ENCODE measurements around the gene ELL3. TPM values are rescaled to one million over a fixed set of nuclear protein-coding genes. Genes with fewer than 3 reads are reported as not detected.
"Not testable (repeated sequence)": the region's sequence is repeated elsewhere in the genome, so short reads cannot be mapped to it uniquely, and the experiment has no call there.

Gene ELL3
- total RNA-seq, 1 experiment from 2014 or later, result 2.0 TPM

DNA sequence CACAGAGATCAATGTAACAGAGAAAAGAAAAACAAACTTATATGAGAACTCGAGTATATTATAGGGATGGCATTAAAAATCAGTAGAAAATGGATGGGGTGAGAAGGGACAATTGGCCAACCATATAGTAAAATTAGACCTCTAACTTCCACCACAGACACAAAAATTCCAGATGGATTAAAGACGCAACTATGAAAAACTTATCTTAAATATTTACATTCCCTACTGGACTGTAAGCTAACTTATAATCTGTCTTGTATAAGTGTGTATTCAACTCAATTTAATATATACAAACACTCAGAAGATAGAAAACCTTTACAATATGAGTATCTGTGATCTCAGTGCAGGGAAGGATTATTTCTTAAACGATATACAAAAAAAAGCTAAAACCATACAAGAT lies 44.7 kb upstream of the ELL3 start:
- CTCF ChIA-PET, result no interaction called here
- Mint-ChIP-seq H3K36me3 (ENCODE audit: insufficient read depth, unreplicated experiment) (peaks cover 17% of the 10 kb centered on the region), H3K4me3 (ENCODE audit: low read depth, unreplicated experiment) (no peak overlapping the region), H3K27ac (ENCODE audit: unreplicated experiment) (no peak overlapping the region), H3K4me1 (ENCODE audit: low read depth, unreplicated experiment) (no peaks in the 10 kb centered on the region), H3K9me3 (ENCODE audit: low read depth, unreplicated experiment) (no peaks in the 10 kb centered on the region), H3K27me3 (ENCODE audit: unreplicated experiment) (no peaks in the 10 kb centered on the region)
- intact Hi-C loops (cut with micrococcal nuclease; ENCODE audit: unreplicated experiment), result no loop called here
- BruUV-seq (replicated peaks), result no TSS peak
- DNase-seq, result no peak
- TF ChIP-seq CTCF (IDR thresholded peaks at IDR 0.05; ENCODE audit: unreplicated experiment), result no peak

- H3K27me3 Mint-ChIP-seq (ENCODE audit: unreplicated experiment); H3K27ac Mint-ChIP-seq (ENCODE audit: unreplicated experiment); H3K4me3 Mint-ChIP-seq (ENCODE audit: low read depth, unreplicated experiment); H3K9me3 Mint-ChIP-seq (ENCODE audit: low read depth, unreplicated experiment); H3K4me1 Mint-ChIP-seq (ENCODE audit: low read depth, unreplicated experiment); BruUV-seq (replicated peaks); DNase-seq; intact Hi-C loops (cut with micrococcal nuclease; ENCODE audit: unreplicated experiment); CTCF ChIA-PET: not testable (repeated sequence)
- peaks cover 16% of the 10 kb centered on the region for H3K36me3 Mint-ChIP-seq (ENCODE audit: insufficient read depth, unreplicated experiment)
These were observed 38.3 kb upstream of the ELL3 start for GRCh38 chr15:43815064-43815463.

GRCh38 chr15:43808960-43809678 lies 32.4 kb upstream of the ELL3 start:
- DNase-seq, result no peak
- H3K36me3 Mint-ChIP-seq (ENCODE audit: insufficient read depth, unreplicated experiment), result peaks cover 22% of the 10 kb centered on the region
- BruUV-seq (replicated peaks), result no TSS peak
- TF ChIP-seq CTCF (IDR thresholded peaks at IDR 0.05; ENCODE audit: unreplicated experiment), result no peak
- no peaks in the 10 kb centered on the region for H3K4me1 Mint-ChIP-seq (ENCODE audit: low read depth, unreplicated experiment)
- CTCF ChIA-PET, result interaction anchor here (0.7 kb wide), 1 partner anchor 20 kb away, joined by 7 read pairs; no protein-coding TSS in a partner anchor
- intact Hi-C loops (cut with micrococcal nuclease; ENCODE audit: unreplicated experiment), result no loop called here
- no peaks in the 10 kb centered on the region for H3K9me3 Mint-ChIP-seq (ENCODE audit: low read depth, unreplicated experiment)
- no peaks in the 10 kb centered on the region for H3K27me3 Mint-ChIP-seq (ENCODE audit: unreplicated experiment)
- H3K27ac Mint-ChIP-seq (ENCODE audit: unreplicated experiment), result no peak overlapping the region
- H3K4me3 Mint-ChIP-seq (ENCODE audit: low read depth, unreplicated experiment), result no peak overlapping the region

DNA sequence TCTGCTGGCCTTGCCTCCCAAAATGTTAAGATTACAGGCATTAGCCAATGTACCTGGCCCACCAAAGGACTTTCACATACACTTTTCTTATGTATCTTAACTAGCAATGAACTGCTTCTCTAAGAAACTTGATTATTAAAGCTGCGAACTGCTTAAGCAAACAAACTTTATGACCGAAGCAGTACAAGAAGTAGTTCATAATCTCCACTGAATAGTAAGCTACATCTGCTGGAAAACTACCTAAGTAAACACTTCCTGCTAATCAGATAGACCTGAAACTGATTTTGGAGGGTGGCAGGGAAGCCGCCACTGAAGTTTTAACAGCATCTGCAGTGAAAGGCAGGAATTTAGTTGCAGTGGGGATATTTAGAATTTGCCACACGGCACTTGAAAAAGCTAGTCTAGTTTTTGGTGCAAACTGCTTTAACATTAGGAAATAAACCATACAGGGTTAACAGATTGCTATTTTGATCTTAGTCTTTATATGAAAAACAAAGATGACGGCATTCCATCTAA lies 31.7 kb upstream of the ELL3 start:
- intact Hi-C loops (cut with micrococcal nuclease; ENCODE audit: unreplicated experiment), result no loop called here
- no TSS peak for BruUV-seq (replicated peaks)
- CTCF ChIA-PET, result no interaction called here
- Mint-ChIP-seq H3K4me3 (ENCODE audit: low read depth, unreplicated experiment) (no peak overlapping the region), H3K36me3 (ENCODE audit: insufficient read depth, unreplicated experiment) (peaks cover 22% of the 10 kb centered on the region), H3K9me3 (ENCODE audit: low read depth, unreplicated experiment) (no peaks in the 10 kb centered on the region), H3K27me3 (ENCODE audit: unreplicated experiment) (no peaks in the 10 kb centered on the region), H3K27ac (ENCODE audit: unreplicated experiment) (no peak overlapping the region), H3K4me1 (ENCODE audit: low read depth, unreplicated experiment) (no peaks in the 10 kb centered on the region)
- no peak for TF ChIP-seq CTCF (IDR thresholded peaks at IDR 0.05; ENCODE audit: unreplicated experiment)
- DNase-seq, result no peak

DNA sequence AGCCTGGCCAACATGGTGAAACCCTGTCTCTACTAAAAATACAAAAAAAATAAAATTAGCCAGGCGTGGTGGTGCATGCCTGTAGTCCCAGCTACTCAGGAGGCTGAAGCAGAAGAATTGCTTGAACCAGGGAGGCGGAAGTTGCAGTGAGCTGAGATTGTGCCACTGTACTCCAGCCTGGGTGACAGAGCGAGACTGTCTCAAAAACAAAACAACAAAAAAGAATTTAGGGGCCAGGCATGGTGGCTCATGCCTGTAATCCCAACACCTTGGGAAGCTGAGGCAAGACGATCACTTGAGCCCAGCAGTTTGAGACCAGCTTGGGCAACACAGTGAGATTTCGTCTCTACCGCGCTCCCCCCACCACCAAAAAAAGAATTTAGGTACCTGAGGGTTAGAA lies 25.9 kb upstream of the ELL3 start:
- H3K4me1 Mint-ChIP-seq (ENCODE audit: low read depth, unreplicated experiment), result peaks cover 30% of the 10 kb centered on the region
- DNase-seq; H3K9me3 Mint-ChIP-seq (ENCODE audit: low read depth, unreplicated experiment); H3K4me3 Mint-ChIP-seq (ENCODE audit: low read depth, unreplicated experiment); intact Hi-C loops (cut with micrococcal nuclease; ENCODE audit: unreplicated experiment); CTCF ChIA-PET; BruUV-seq (replicated peaks); H3K27ac Mint-ChIP-seq (ENCODE audit: unreplicated experiment); H3K27me3 Mint-ChIP-seq (ENCODE audit: unreplicated experiment): not testable (repeated sequence)
- H3K36me3 Mint-ChIP-seq (ENCODE audit: insufficient read depth, unreplicated experiment), result peaks cover 34% of the 10 kb centered on the region
